Natural killer cell treated with Interleukin-12 subunit alpha and Interleukin-12 subunit beta and Interleukin-15 and Interleukin-18, amount 100 ng/mL, for 72 hours (primary cell): ENCODE results near the gene TNF. TPM values are rescaled to one million over a fixed set of nuclear protein-coding genes. Genes with fewer than 3 reads are reported as not detected.

Source experiments
- ATAC-seq, 2 donors: fragments of 150-1000 bp; cut with Tn5 transposase in 1 of 2; sonication (Bioruptor Pico), chemical (Tn5 transposase) in 1 of 2; 2 replicates each; pipeline ENCODE4 v1.10.0; 2021
- DNase-seq: peaks from one replicate; pipeline ENCODE4 v3.0.0; 2022; ENCODE audit warnings: low spot score
- H3K27ac Mint-ChIP-seq, 2 donors: 1 replicate in 1 of 2; 2 replicates in 1 of 2; pipeline ENCODE4 v1.8.0; 2022; ENCODE audit warnings: mixed read lengths in 2 of 2, mild to moderate bottlenecking in 1 of 2, moderate library complexity in 1 of 2
- H3K27me3 Mint-ChIP-seq, 2 donors: 1 replicate in 1 of 2; 2 replicates in 1 of 2; pipeline ENCODE4 v1.8.0; 2022; ENCODE audit warnings: mixed read lengths in 2 of 2
- H3K36me3 Mint-ChIP-seq: one replicate; pipeline ENCODE4 v1.8.0; 2022; ENCODE audit warnings: mixed read lengths
- H3K4me1 Mint-ChIP-seq, 2 donors: 1 replicate in 1 of 2; 2 replicates in 1 of 2; pipeline ENCODE4 v1.8.0; 2022; ENCODE audit warnings: low read depth in 2 of 2, mixed read lengths in 2 of 2, mild to moderate bottlenecking in 1 of 2
- H3K4me3 Mint-ChIP-seq: one replicate; pipeline ENCODE4 v1.8.0; 2022; ENCODE audit warnings: mixed read lengths
- H3K9me3 Mint-ChIP-seq: 2 replicates; pipeline ENCODE4 v1.8.0; 2022; ENCODE audit warnings: mixed read lengths
- total RNA-seq, 2 donors: library from RNA; stranded (reverse); gene quantifications; one replicate each; pipeline ENCODE4 v1.2.3, GENCODE V29; 2022

The TNF gene
- total RNA-seq: 100 to 1,000 TPM; 320 to 420 TPM

DNA sequence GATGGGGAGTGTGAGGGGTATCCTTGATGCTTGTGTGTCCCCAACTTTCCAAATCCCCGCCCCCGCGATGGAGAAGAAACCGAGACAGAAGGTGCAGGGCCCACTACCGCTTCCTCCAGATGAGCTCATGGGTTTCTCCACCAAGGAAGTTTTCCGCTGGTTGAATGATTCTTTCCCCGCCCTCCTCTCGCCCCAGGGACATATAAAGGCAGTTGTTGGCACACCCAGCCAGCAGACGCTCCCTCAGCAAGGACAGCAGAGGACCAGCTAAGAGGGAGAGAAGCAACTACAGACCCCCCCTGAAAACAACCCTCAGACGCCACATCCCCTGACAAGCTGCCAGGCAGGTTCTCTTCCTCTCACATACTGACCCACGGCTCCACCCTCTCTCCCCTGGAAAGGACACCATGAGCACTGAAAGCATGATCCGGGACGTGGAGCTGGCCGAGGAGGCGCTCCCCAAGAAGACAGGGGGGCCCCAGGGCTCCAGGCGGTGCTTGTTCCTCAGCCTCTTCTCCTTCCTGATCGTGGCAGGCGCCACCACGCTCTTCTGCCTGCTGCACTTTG lies at the start of gene TNF:
TSS of gene TNF (plus strand) at position 231 of the 567 bp plus-strand sequence. CDS start at position 408, 177 bp downstream.
- DNase-seq: peak; percentile 91
- Mint-ChIP-seq H3K27me3 (no peaks in the 10 kb centered on the region), H3K4me1 (peaks cover 73 to 85% of the 10 kb centered on the region in 2 donors), H3K4me3 (peak within 1 kb of the TSS; percentile 96), H3K36me3 (peaks cover 22% of the 10 kb centered on the region), H3K27ac (peak within 1 kb of the TSS; percentile 88 to 92), H3K9me3 (no peaks in the 10 kb centered on the region)
- ATAC-seq: peak; percentile 58 to 76

- no peaks in the 10 kb centered on the region for H3K27me3 Mint-ChIP-seq
- DNase-seq: no peak
- peaks cover 15% of the 10 kb centered on the region for H3K36me3 Mint-ChIP-seq
- no peaks in the 10 kb centered on the region for H3K9me3 Mint-ChIP-seq
- peaks cover 8 to 9% of the 10 kb centered on the region in 2 donors for H3K4me1 Mint-ChIP-seq
- H3K27ac Mint-ChIP-seq: no peak overlapping the region
- ATAC-seq: peak in 1 of 2 donors; percentile 55
- H3K4me3 Mint-ChIP-seq: no peak overlapping the region
Measured at GRCh38 chr6:31525932-31526591, 49.3 kb upstream of the TNF start.

- ATAC-seq: peak in 1 of 2 donors; percentile 8
- Mint-ChIP-seq H3K27me3 (no peaks in the 10 kb centered on the region), H3K36me3 (peaks cover 26% of the 10 kb centered on the region), H3K27ac (no peak overlapping the region), H3K9me3 (no peaks in the 10 kb centered on the region), H3K4me1 (peaks cover 8 to 19% of the 10 kb centered on the region in 2 donors), H3K4me3 (no peak overlapping the region)
- no peak for DNase-seq
Measured at GRCh38 chr6:31528307-31528777, 47.0 kb upstream of the TNF start.

- Mint-ChIP-seq H3K9me3 (no peaks in the 10 kb centered on the region), H3K27me3 (no peaks in the 10 kb centered on the region), H3K4me1 (peaks cover 8 to 21% of the 10 kb centered on the region in 2 donors), H3K4me3 (no peak within 1 kb of the TSS), H3K36me3 (peaks cover 26% of the 10 kb centered on the region), H3K27ac (no peak within 1 kb of the TSS)
- DNase-seq: no peak
- peak in 1 of 2 donors; percentile 37 for ATAC-seq
Measured at GRCh38 chr6:31528821-31529328, 46.5 kb upstream of the TNF start, which contains the start of gene MCCD1. TSS of gene MCCD1 (plus strand) at chr6:31528962. CDS start at chr6:31529015, 53 bp downstream.

GRCh38 chr6:31529329-31530150 lies 45.8 kb upstream of the TNF start:
- DNase-seq (no peak), ATAC-seq (peak in 1 of 2 donors; percentile 13)
- Mint-ChIP-seq H3K27me3 (no peaks in the 10 kb centered on the region), H3K9me3 (no peaks in the 10 kb centered on the region), H3K4me1 (peaks cover 8 to 21% of the 10 kb centered on the region in 2 donors), H3K27ac (no peak overlapping the region), H3K4me3 (no peak overlapping the region), H3K36me3 (peaks cover 26% of the 10 kb centered on the region)

- H3K27me3 Mint-ChIP-seq: no peaks in the 10 kb centered on the region
- H3K9me3 Mint-ChIP-seq: no peaks in the 10 kb centered on the region
- no peak overlapping the region for H3K27ac Mint-ChIP-seq
- peaks cover 12 to 29% of the 10 kb centered on the region in 2 donors for H3K4me1 Mint-ChIP-seq
- no peak overlapping the region for H3K4me3 Mint-ChIP-seq
- ATAC-seq: no peak
- no peak for DNase-seq
- peaks cover 34% of the 10 kb centered on the region for H3K36me3 Mint-ChIP-seq
Measured at GRCh38 chr6:31530659-31531058, 44.7 kb upstream of the TNF start.

DNA sequence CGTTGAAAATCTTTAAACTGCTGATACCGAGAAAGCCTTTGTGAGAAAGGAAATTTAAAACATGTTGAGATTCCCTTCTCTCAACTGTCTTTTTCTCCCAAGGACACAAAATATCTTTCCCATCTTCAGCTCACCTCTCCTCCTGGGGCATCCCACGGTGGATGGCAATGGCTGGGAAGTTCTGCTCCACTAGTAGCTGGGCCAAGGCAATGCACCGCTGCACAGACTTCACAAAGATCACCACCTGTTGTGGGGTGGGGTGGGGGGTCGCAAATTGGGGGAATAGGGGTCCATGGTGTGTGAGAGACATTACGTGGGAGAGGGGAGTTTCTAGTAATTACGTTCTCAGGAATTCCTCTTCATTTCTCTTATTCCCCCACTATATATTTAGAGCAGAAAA lies 44.2 kb upstream of the TNF start:
- Mint-ChIP-seq H3K9me3 (no peaks in the 10 kb centered on the region), H3K36me3 (peaks cover 39% of the 10 kb centered on the region), H3K4me1 (peaks cover 14 to 32% of the 10 kb centered on the region in 2 donors), H3K27ac (no peak overlapping the region), H3K4me3 (no peak overlapping the region), H3K27me3 (no peaks in the 10 kb centered on the region)
- no peak for ATAC-seq
- DNase-seq: no peak

DNA sequence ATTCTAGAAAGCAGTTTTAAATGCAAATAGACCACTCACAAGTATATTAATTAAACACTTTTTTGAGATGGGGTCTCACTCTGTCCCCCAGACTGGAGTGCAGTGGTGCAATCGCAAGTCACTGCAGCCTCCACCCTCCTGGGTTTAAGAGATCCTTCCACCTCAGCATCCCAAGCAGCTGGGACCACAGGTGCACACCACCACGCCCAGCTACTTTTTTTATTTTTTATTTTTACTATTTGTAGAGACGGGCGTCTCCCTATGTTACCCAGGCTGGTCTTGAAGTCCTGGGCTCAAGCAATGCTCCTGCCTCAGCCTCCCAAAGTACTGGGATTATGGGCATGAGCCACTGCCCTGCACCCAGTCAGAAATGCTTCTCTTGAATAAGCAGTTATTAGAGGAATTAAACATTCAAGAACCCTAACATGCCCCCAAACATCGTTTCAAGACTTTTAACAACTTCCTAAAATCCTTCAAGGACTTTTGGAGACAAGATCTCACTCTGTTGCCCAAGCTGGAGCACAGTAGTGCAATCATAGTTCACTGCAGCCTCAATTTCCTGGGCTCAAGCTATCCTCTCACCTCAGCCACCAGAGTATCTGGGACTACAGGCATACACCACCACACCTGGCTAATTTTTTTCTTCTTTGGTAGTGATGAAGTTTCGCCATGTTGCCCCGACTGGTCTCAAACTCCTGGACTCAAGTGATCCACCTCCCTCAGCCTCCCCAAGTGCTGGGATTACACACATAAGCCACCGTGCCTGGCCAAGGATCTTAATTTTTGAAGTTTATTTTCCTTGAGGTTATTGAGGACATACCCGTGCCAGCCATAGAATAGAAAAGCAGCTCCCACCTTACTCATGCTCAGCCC lies 43.4 kb upstream of the TNF start:
- H3K9me3 Mint-ChIP-seq: no peaks in the 10 kb centered on the region
- H3K4me1 Mint-ChIP-seq: peaks cover 19 to 35% of the 10 kb centered on the region in 2 donors
- ATAC-seq: no peak

DNA sequence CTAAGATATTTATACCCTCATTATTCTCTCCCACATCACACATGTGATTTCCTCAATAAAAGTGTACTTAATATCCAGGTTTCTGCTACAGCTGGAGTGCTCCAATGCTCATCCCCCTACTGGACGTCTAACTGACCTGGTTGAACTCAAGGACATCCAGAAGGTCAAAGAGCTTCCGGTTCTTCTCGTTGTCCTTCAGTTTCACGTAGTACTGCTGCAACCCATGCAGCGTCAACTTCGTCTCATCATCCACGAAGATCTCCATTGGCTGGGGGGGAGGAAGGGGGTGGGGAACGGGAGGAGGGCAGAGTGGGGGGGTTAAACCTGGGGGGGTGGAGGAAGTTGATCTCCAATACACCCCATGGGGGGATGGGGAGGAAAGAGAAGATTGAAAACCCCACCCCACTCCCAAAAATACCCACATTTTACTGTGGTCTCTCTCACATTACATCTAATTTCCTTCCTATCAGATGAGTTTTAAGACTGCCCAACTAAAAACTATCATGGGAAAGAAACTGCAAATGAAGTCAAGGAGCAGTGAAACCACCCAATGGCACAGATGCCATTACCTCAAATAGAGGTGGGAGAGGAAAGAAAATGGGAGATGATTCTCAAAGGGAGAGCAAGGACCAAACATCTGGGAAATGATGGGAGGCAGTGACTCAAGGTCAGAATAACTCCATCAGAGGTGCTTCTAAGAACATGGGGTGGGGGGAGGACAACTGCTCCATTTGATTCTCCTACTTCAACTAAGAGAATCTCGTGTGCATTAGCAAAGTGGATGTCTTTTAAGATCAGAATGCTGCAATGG lies 42.5 kb upstream of the TNF start:
- ATAC-seq: peak in 1 of 2 donors; percentile 37
- H3K27ac Mint-ChIP-seq: peak overlapping the region; percentile 27 to 39
- H3K4me3 Mint-ChIP-seq: no peak overlapping the region
- no peak for DNase-seq
- H3K36me3 Mint-ChIP-seq: peaks cover 44% of the 10 kb centered on the region
- no peaks in the 10 kb centered on the region for H3K27me3 Mint-ChIP-seq
- peaks cover 19 to 39% of the 10 kb centered on the region in 2 donors for H3K4me1 Mint-ChIP-seq
- H3K9me3 Mint-ChIP-seq: no peaks in the 10 kb centered on the region

More for the DNA sequence above, 43.4 kb upstream of the TNF start:
- H3K27ac Mint-ChIP-seq: peak overlapping the region in 1 of 2 donors; percentile 27
- no peak overlapping the region for H3K4me3 Mint-ChIP-seq
- peaks cover 44% of the 10 kb centered on the region for H3K36me3 Mint-ChIP-seq
- no peaks in the 10 kb centered on the region for H3K27me3 Mint-ChIP-seq
- no peak for DNase-seq

DNA sequence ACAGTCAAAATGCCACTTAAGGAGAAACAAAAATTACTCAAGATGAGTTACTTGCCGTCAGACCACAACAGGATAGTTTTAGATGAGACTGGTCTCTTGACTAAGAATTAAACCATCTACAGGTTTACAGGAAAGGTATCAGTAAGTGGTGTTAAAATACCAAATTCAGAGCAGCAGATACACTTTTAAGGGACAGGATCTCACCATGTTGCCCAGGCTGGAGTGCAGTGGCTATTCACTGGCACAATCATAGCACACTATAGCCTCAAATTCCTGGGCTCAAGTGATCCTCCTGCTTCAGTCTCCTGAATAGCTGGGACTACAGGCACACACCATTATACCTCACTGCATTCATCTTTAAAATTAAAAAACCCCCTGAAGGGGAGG lies 41.9 kb upstream of the TNF start:
- peaks cover 45% of the 10 kb centered on the region for H3K36me3 Mint-ChIP-seq
- H3K27ac Mint-ChIP-seq: peak overlapping the region in 1 of 2 donors; percentile 39
- no peak for DNase-seq
- peaks cover 22 to 42% of the 10 kb centered on the region in 2 donors for H3K4me1 Mint-ChIP-seq
- ATAC-seq: no peak
- no peaks in the 10 kb centered on the region for H3K27me3 Mint-ChIP-seq
- no peak overlapping the region for H3K4me3 Mint-ChIP-seq
- H3K9me3 Mint-ChIP-seq: no peaks in the 10 kb centered on the region

DNA sequence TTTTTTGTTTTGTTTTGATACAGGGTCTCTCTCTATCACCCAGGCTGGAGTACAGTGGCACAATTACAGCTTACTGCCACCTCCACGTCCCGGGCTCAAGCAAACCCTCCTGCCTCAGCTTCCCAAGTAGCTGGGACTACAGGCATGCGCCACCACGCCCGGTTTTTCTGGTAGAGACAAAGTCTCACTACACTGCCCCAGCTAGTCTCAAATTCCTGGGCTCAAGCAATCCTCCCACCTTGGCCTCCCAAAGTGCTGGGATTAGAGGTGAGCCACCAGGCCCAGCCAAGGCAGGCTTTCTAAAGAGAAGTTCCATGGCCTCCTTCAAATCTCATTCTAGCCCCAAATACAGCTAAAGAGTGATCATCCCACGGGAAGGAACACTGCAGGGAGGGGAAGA lies 41.4 kb upstream of the TNF start:
- Mint-ChIP-seq H3K4me3 (no peak overlapping the region), H3K27ac (no peak overlapping the region), H3K4me1 (peaks cover 27 to 48% of the 10 kb centered on the region in 2 donors), H3K36me3 (peaks cover 49% of the 10 kb centered on the region), H3K27me3 (no peaks in the 10 kb centered on the region), H3K9me3 (no peaks in the 10 kb centered on the region)
- ATAC-seq (no peak), DNase-seq (no peak)

DNA sequence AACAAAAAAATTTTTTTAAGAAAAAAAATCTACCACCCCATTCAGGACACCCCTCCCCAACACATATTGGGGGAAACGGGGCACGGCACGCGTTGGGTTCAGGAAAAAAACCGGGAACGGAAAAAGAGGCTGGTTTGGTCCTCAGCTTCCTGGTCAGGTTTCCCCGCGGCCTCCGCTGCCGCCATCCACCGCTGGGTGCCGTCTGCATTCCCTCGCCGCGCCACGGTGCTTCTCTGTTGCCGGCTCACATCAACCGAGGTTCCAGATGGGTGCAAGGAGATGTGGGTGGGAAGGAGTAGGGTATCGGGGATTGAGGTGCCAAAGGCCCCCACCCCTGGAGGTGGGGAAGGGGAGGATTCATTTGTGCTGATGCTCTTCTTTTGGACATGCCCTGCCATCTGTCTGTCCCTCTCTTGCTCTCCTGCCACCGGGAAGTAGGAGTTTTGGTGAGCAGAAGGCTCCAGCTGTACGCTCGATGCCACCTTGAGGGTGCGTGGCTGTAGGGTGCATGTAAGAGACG lies 40.8 kb upstream of the TNF start:
- Mint-ChIP-seq H3K4me1 (peaks cover 33 to 53% of the 10 kb centered on the region in 2 donors), H3K36me3 (peaks cover 55% of the 10 kb centered on the region), H3K9me3 (no peaks in the 10 kb centered on the region), H3K27me3 (no peaks in the 10 kb centered on the region), H3K27ac (no peak overlapping the region), H3K4me3 (no peak overlapping the region)
- ATAC-seq (no peak), DNase-seq (no peak)
